RPMI8226 (cell line): Measurements from ENCODE around the gene BROX.
"Not testable (repeated sequence)": the region's sequence is repeated elsewhere in the genome, so short reads cannot be mapped to it uniquely, and the experiment has no call there.

Source experiments
- DNase-seq: peaks from one replicate; pipeline ENCODE4 v3.0.0-alpha.2; 2015

The BROX gene, protein sequence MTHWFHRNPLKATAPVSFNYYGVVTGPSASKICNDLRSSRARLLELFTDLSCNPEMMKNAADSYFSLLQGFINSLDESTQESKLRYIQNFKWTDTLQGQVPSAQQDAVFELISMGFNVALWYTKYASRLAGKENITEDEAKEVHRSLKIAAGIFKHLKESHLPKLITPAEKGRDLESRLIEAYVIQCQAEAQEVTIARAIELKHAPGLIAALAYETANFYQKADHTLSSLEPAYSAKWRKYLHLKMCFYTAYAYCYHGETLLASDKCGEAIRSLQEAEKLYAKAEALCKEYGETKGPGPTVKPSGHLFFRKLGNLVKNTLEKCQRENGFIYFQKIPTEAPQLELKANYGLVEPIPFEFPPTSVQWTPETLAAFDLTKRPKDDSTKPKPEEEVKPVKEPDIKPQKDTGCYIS

DNA sequence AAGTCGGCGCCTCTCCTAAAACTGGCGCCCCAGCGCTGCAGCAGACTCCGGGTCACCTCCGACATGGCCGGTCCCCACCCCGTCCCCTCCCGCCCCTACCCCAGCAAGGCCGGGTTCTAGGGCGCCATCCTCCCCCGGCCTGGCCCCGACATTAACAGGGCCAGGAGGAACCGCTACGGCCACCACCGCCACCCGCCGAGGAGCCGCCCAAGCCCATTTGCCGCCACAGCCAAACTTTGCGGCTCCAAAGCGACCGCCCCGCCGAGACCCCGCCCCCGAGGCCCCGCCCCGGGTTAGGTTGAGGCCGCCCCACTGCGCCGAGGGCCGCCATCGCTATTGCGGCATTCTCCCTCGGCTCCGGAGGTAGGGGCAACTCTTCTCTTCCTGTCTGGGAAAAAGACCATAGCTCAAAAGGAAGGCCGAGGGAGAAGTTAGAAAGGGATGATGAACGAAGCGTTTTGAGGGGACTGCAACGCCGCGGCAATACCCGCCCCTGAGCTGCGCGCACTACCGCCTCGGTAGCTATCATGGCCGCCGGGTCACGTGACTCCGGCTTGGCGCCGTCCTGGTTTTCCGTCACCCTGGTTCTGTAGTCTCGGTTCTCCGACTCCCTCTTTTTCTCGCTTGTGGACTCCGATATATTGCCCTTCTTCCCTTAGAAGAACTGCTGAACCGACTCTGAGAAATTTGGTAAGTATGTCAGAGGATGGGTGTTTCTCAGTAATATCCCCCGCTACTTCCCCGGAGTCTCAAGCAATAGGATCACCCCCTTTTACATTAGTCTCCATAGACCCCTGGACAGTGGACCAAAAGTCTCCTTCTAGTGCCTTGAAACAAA, at the start of gene BROX, which contains the start of gene AIDA:
BROX (plus strand) TSS at position 312 of the 838 bp plus-strand sequence. CDS start 3,136 bp downstream, outside the sequence.
AIDA (minus strand) TSS at position 239 of the 838 bp plus-strand sequence; CDS start at position 65, 174 bp downstream.
- DNase-seq, result peak; percentile 94

DNA sequence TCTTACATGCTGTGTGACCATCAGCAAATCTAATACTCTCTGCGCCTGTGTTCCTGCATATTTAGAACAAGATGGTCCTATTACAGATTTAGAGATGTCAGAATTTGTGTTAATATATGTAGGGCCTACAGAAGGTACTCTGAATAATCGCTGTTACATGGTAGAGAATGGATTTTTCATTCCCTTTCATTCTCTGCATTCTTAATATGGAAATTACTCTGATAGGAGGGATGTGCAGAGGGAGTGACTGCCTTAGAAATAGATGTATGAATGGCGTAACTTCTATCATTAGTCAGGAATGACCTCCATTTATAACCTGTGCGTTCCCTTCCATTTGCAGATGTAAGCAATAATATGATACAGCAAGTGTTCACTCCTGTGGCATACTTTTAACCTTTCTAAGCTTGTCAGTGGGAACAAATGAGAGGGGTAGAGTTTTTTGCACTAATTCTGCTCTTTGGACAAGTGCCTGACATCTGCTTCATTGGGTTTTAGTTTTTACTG, 48.9 kb upstream of the BROX start:
- DNase-seq, result no peak

DNA sequence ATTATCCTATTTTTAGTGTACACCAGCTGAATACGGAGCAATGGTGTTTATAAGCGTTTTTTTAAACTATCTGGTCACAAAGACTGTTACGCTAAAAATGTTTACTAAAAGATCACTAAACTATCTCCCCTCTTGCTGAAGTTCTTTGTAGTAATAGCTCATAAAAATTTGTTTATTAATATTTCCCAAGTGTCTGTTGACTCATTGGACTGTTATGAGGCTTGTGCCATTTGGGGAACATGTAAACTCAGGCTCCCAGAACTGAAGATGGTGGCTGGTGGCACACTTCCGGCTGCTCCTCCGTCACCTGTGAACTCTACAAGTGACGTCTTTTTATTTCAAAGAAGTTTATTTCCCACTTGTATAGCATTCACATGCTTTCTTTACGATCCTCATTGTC, 46.4 kb upstream of the BROX start:
- DNase-seq, result no peak

DNA sequence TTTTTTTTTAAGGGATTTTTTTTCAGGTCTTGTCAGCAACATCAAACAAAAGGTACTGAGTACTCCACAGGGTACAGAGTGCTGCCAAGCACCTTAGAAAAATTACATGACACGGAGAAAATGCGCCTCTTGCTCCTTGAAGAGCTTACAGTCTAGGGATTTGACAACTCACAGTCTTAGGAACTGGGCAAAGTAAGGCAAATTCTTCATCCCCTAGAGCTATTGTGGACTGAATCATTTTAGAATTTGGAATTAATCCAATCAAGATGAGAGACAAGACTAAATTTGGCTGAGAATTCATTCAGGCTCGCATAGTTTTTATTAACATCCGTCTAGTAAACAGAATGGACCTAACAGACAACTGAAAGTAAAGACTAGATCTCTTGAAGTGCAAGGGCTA, 44.2 kb upstream of the BROX start:
- not testable (repeated sequence) for DNase-seq

DNA sequence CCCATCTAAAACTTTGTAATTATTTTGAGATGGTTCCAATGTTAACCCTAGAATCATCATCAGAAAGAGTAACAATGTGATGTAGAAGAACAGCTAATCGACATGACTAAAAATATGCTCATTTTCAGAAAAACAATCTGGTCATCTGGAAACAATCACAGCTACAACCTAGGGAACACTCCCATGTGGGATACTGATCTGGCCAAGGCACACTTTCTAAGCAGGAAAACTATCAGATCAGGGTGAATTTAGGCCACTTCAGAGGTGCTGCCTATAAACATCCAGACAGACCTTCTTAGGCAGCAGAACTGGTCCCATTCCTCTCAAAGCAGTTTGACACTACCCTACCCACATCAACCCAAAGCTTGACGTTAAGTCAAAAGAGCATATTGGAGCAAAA, 43.3 kb upstream of the BROX start:
- not testable (repeated sequence) for DNase-seq

DNA sequence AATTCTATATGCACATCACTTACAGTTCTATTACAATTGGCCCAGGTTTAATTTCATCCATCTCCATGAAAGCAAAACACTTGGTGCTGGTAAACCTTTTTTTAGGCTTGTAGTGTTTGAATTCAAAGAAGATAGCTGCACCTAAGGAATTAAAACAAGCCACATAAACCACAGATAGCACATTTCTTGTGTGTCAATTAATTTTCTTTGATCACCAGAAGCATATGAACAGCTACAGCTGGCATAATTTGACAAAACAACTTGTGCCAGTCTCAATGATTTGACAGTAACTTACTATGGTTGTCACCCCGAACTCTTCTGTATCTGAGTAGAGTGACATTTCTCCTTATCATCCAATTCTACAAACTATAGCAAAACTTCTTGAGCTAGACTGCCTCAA, 42.3 kb upstream of the BROX start:
- DNase-seq, result no peak

DNA sequence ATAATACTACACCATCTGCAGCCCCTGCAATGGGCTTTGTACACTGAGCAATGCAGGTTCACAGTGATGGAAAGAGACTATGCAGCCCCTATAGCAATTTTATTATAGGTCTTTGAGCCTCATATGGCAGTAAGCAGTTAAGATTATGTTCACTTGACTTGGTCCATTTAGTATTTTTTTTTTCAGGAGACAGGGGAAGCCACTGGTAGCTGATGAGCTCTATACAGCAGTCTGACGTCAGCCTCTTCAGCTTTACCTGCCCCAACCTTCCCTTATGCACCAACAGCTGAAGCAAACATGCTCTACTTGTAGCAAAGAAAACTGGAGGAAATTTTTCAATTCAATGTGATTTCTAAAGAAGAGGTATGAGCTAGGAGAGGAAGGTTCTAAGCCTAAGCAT, 32.3 kb upstream of the BROX start:
- no peak for DNase-seq

DNA sequence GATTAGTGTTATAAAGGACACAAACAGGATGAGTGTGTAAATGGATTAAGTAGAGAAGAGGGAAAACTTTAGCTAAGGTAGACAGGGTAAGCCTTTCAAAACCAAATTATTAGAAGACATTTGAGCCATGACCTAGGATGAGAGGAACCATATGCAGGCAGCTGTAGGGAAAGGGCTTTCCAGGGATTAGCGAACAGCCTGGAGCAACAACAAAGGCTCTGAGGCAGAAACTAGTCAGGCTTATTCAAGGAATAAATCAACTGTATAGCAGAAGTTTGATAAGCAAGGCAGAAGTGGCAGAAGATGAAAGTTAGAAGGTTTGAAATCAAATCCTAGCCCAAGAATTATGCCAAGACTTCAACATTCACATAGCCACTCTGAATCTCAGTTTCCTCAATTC, 21.3 kb upstream of the BROX start:
- DNase-seq, result no peak

DNA sequence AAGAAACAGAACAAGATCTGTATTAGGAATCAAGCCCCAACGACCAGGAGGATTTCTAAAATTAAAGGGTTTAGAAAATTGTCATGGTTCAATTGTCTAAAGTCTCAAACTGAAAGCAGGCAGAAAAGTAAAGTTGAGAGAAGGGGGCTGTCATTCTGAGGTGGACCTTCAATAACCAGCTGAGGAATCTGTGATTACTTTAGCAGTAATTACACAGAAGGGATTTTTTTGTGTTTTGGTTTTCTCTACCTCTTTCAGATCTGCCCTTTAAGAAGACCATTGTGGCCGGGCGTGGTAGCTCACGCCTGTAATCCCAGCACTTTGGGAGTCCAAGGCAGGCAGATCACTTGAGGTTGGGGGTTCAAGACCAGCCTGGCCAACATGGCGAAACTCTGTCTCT, 17.4 kb upstream of the BROX start:
- no peak for DNase-seq

DNA sequence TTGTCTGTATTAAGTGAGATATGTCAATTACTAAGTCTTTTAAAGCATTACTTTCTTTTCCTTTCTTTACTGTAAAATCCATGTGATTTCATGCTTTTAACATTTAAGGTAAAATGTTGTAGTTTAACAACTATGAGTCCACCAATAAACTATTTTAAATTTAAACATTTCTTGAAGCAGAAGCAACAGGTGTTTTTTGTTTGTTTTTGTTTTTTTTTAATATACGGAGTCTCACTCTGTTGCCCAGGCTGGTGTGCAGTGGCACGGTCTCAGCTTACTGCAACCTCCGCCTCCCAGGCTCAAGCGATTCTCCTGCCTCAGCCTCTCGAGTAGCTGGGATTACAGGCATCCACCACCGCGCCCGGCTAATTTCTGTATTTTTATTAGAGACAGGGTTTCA, 15.6 kb upstream of the BROX start:
- DNase-seq, result no peak

DNA sequence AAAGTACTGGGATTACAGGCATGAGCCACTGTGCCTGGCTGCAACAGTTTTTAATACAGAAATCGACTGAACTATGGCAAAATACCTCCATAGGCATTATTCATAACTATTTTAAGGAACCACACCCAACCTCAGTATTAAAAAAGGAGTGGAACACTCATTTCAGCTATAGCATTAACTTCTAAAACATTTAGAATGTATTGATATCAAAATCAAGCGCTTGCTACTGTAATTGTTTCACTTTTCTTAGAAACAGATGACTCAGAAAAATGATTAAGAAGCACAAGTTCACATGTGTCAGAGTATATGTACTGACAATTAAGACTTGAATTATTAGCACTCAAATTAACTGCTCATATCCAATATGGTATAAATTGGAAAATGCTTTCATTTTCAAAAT, 15.2 kb upstream of the BROX start:
- no peak for DNase-seq

DNA sequence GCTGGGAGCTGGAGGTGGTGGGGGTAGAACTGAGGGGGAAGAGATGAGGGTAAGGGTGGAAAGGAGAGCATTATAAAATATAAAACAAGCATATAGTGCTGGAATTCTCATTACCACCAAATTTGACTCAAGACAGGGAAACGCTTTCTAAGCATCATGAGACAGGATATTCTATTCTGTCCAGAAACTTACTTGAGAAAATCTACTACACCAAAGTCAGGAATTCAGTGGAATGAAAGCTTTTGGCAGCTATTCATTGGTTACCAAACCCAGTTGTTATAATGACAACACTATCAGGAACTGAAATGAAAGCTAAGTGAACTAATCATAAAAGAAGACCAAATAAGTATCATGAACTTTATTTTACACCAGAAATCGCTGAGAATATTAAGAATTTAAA, 14.5 kb upstream of the BROX start:
- no peak for DNase-seq

DNA sequence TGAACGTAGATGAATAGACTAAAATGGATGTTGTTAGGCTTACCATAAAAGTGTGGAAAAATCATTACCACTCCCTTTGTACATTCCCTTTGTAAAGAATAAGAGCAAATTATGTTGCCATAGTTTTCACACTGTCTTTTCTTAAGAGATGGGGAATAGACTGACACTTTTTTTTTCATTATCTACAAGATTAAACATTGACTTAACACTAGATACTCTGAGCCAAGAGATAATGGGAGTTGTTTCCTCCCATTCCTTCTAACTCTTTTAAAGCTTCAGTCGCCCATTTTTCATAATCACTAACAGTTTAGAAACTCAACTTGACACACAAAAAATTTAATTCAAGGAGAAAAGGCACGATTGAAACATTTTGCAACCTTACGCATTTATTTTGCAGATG, 10.2 kb upstream of the BROX start:
- DNase-seq, result no peak

DNA sequence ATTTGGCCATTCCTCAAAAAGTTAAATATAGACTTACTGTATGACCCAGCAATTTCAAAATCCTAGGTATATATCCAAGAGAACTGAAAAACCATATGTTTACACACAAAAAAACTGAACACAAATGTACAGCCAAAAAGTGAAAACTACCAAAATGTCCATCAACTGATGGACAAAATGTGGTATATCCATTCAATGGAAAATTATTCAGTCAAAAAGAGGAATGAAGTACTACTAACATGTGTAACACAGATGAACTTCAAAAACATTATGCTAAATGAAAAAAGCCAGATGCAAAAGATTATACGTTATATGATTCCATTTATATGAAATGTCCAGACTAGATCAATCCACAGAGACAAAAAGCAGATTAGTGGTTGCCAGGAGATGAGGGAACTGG, 8.1 kb upstream of the BROX start:
- DNase-seq, result no peak

DNA sequence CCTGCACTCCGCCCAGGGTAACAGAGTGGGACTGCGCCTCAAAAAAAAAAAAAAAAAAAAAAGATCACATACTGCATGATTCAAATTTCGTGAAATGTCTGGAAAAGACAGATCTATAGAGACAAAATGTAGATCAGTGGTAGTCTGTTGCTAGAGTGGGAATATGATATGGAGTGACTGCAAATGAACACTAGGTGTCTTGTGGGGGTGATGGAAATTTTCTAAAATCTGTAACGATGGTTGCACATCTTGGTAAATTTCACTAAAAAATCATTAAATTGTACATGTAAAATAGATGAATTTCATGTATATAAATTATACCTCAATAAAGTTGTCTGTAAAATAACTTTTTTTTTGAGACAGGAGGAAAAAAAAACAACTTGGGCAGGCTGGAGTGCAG, 5.5 kb upstream of the BROX start:
- DNase-seq, result no peak

DNA sequence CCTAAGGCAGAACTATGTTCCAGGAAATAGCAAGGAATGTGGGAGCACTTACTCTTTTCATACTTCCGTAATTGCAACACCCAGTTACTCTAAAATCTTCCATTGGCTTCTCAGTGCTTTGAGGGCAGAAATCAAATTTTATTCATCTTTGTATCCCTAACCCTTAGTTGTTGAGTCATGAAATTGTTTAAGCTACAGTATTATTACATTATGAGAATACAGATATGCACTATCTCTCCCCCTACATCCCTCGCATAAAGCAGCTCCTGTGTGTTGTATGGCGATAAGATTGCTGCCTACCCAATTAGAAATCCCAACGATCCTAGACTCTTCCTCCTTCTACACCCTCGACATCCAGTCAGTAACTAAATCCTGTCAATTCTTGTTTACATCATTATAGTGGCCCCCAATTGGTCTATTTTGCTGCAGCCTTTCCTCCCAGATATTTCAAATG, 2.6 kb upstream of the BROX start:
- no peak for DNase-seq

DNA sequence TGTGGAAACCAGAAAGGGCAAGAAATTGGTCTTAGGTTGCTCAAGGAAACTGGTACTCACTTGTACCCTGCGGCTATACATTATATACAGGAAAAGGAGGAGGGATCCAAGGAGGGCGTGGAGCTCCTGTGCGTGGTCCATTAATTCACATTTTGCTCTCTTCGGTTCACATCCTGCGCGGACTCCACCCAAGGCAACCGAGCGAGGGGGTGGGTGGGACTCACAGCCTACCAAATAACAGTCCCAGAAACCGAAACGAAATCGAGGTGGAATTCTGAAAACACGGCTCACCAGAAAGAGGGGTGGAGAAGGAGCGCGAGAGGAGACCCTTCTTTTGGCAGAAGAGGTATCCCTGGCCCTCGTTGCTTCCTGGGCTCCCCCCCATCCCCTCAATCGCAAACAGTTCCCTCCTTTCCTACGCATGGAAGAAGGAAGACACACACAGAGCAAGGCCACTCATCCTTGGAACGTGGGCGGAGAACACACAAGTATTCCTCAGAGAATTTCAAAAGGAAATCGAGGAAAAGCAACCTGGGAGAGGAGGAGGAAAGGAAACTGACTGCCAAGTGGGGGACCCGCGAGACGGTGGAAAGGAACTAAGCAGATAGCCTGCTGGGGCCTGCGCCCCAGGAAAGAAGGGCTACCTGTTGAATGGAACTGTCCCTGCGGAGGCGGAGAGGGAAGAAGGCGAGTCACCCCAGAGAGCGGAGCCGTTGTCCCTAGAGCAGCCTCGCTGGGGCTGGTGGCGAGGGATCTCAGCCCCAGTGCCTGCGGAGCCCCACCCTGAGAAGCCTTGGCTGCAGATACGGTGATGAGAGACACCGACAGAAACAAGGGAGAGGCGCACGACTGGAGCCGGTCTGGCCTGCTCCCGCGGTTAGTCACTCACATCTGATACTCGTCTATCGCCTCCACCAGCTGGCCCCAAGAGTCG, 778 bp upstream of the BROX start:
- peak; percentile 76 for DNase-seq

DNA sequence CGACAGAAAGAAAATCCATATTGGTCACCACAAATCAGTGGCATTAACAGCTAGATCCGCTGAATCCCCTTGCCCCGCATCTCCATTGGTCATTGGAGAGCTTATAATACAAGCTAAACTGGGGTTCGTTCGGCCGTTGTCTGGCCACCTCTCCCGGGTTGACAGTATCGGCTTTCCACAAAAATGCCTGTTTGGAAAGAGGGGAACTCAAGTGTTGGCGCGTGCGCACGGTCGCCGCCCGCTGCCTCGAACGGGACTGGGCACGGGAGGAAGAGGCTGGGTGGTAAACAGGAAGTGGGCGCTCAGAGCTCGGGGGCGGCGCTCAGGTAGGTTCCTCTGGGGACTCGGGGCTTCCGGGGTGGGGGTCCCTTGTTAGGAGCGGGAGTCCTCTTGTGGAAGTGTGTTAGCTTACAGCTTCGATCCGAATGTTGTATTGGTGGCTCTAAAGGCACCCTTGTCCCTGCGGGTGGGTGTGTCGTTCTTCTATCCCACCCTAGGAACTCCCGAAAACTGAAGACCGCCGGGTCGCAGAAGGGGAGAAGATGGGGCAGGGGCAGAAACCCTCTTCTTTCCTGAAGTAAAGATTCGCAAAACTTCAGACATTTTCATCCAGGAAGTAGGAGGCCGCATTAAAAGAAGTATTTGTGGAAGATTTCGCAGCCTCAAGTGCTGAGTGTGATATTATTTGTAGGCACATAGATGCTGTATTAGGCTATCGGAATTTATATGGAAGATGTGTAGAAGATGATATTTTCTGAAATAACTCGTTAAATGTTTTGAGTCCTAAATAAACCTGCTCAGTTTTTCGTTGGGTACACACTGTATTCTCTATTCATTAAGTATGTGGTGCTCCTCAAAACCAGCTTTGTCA, 962 bp downstream of the BROX start:
- peak; percentile 97 for DNase-seq

DNA sequence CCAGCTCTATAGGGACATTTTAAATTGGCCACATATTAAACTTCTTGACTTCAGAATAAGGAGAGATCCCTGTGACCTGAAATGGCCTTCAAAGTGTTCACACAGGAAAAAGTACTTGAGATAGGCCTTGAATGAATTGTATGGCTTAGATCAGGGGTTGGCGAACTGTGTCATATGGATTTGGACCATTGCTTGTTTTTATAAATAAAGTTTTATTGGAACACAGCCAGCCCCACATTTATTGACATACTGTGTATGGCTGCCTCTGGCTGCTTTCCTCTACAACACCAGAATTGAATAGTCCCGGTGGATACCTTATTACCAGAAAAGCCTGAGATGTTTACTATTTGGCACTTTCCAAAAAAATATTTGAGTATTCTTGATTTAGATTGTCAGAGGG, 4.0 kb downstream of the BROX start:
- no peak for DNase-seq

DNA sequence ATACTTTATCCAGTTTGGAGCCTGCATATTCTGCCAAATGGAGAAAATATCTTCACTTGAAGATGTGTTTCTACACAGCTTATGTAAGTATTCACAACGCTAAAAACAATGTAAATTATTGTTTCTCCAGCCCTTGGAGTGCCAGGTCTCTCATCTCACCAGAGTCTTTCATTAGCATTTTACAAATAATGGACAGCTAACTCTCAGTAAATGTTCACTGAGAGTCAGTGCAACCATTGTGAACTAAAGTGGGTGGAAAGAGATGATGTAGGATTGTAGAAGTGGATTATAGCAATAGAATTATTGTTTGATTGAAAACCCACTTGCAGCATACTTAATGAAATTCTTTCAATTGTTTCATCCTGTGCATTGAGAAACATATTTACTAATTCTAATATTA, 16.4 kb downstream of the BROX start:
- no peak for DNase-seq

DNA sequence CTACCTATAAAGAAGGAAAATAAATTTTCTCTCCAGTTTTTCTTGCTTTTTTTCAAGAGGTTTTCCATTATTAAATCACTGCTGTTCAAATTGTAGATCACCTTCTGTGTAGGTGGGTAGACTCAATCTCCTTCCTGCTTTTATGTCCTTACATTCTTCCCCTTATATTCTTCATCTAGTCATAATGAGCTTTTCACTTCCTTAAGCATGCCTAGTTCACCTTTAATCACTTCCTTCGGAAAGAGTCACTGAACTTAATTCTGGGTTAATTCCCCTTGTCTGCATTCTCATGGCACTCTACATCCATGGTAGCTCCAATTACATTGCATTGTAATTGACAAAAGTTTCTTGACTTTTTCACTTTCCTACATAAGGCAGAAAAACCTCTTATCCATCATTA, 18.5 kb downstream of the BROX start:
- no peak for DNase-seq
